ENCODE measurements around the gene PGF.
A peak's percentile ranks its signal among the peaks of the same experiment; 100 is the strongest.

Gene PGF

GRCh38 chr14:74918380-74918779, 37.0 kb downstream of the PGF start:
- no peak for DNase-seq (ENCODE audit: low read depth)

DNA sequence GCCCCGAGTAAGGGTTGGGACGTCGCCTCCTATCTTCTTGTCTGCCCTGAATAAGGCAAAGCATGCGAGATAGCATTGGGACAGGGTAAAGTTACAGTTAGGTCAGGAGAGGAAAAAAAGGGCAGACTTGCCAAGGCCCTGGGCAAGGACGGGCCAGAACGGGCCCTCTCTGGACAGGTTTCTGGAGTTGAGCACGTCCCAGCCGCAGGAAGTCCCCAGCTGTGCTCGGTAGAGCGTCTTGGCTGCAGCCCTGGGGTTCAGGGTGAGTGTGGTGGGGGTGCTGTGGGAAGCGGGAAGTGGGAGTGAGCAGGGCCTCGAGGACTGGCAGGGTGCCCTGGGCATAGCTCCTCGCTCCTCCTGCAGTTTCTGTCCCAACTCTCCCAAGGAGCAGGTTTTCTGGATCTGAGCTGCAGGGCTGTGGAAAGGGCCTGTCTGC, 37.7 kb downstream of the PGF start:
- no peak for DNase-seq (ENCODE audit: low read depth)

- DNase-seq (ENCODE audit: low read depth) = no peak
Measured at GRCh38 chr14:74917178-74917543, 38.2 kb downstream of the PGF start.

DNA sequence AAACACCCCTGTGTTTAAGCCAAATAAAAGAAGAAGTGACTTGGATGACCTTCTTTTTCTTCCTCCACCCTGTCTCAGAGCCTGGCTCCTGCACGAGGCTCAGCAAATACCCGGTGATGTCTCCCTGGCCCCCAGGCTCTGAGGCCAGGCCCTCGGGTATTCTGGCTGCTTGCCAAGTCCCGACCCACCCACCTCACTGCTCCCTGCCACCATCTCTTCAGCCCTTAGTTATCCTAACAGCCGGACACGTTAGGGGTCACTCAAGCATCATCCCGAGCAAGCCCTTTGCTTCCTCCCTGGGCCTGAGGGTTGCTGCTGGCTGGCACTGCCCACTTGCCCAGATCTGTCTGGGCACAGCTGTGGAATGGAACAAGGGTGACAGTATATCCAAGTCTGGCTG, 39.6 kb downstream of the PGF start:
- DNase-seq (ENCODE audit: low read depth) = no peak

GRCh38 chr14:74915426-74915825, 40.0 kb downstream of the PGF start:
- DNase-seq (ENCODE audit: low read depth) = no peak

DNA sequence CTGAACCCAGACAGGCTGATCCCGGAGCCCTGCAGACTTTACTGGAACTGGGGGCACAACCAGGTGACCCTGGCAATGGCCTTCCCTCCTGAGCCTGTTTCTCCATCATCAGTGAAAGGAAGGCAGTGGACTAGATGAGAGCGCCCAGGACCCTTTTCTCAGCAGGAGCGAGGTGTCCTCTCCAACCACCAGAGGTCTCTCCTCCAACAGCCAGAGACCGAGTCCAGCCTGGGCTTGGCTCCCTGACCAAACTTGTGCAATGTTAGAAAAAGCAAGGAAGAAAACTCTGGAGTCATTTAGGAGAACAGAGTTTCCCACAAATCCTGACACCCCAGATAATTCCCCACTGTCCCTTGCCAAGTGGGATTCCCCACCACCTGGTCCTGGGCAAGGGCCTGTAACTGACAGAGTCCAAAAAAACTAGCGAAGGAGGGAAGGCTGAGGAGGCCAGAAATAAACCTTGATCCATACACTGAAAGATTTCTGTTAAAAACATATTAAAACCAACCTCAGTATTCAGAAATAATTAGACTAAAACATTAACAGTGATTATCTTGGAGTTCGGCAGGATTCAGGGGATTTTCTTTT, 41.3 kb downstream of the PGF start:
- DNase-seq (ENCODE audit: low read depth) = no peak

DNA sequence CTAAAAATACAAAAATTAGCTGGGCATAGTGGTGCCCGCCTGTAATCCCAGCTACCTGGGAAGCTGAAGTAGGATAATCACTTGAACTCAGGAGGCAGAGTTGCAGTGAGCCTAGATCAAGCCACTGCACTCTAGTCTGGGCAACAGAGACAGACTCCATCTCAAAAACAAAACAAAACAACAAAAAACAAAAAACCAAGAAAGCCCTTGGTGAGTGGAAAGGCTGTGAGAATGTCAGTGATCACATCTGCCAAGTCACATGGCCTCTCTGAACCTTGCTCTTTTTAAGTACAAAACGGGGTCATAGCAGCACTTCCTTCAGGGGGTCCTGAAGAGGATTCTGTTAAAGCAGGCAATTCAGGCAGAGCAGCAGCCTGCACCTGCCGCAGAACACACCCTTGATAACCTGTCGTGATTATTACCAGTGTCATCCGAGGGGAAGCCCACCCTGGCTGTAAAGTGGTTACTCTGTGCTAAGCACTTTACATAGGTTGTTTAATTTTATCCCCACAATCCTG, 41.9 kb downstream of the PGF start:
- no peak for DNase-seq (ENCODE audit: low read depth)

GRCh38 chr14:74912801-74913200, 42.6 kb downstream of the PGF start:
- DNase-seq (ENCODE audit: low read depth) = no peak

GRCh38 chr14:74912111-74912510, 43.3 kb downstream of the PGF start:
- DNase-seq (ENCODE audit: low read depth) = no peak

DNA sequence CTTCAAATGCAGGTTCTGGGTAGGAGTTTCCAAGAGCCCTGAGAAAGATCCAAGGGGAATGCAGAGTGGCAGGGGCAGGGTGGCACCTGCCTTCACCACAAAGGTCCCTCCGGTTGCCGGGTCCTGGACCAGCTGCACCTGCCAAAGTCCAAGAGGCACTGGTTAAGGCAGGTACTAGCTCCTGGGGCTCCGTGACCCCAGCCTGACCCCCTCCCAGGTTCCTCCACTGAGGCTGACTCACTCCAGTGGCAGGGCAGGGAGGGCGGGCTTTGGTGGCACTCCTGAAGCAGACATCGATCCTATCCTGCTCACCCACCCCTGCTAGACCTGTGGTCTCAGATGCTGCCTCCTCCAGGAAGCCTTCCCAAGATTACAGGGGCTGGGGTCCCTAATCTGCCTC, 43.7 kb downstream of the PGF start:
- no peak for DNase-seq (ENCODE audit: low read depth)

- no peak for DNase-seq (ENCODE audit: low read depth)
Measured at GRCh38 chr14:74911221-74911620, 44.2 kb downstream of the PGF start.

DNA sequence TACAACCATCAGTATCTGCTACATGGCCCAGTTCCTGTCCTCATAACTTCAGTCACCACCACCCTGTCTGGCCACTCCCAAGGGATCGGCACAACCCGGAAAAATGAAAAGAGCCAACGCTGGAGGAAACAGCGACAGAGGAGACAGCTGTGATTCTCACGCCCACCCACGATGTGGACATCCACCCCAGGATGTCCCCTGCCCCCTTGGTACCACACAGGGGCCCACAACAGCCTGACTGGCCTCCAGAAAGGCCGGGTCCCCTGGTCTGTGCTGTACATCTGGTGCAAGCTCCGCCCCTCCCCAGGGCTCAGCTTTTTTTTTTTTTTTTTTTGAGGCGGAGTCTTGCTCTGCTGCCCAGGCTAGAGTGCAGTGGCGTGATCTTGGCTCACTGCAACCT, 44.8 kb downstream of the PGF start:
- DNase-seq (ENCODE audit: low read depth) = no peak

- no peak for DNase-seq (ENCODE audit: low read depth)
Measured at GRCh38 chr14:74909911-74910310, 45.5 kb downstream of the PGF start.

DNA sequence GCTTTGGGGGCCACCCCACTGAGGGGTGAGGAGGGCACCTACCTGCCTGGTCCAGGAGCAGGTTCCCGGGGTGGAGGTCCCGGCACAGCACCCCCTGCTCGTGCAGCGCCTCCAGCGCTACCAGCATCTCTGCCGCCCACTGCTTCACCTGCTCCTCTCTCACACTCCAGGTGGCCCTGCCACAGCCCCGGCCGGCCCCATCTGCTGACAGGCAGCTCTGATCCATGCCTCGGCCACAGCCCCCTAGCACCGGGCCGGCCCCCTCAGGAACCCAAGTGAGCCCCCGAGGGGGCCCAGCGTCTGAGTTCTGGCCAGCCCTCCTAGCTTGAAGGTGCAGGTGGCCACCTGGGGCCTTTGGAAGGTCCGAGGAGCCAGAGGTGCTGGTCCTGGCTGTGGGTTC, 45.9 kb downstream of the PGF start:
- DNase-seq (ENCODE audit: low read depth) = no peak

- DNase-seq (ENCODE audit: low read depth) = no peak
Measured at GRCh38 chr14:74908861-74909341, 46.5 kb downstream of the PGF start.

DNA sequence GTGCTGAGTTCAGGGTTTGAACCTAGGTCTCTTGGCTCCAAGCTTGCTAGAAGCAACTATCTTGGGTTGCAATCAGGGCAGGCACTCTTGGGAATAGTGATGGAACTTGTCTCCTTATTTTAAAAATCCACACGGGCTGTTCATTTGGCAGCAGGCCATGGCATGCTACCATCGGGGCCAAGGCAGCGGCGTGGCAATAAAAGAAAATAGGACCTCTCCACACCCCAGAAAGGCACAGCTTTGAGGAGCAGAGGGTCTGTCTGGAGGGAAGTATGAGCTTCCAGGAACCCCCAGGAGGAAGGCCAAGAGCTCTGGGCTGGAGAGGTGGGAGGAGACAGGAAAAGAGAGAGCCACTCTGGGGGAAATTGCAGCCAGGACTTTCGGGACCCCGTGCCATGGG, 47.7 kb downstream of the PGF start:
- no peak for DNase-seq (ENCODE audit: low read depth)

DNA sequence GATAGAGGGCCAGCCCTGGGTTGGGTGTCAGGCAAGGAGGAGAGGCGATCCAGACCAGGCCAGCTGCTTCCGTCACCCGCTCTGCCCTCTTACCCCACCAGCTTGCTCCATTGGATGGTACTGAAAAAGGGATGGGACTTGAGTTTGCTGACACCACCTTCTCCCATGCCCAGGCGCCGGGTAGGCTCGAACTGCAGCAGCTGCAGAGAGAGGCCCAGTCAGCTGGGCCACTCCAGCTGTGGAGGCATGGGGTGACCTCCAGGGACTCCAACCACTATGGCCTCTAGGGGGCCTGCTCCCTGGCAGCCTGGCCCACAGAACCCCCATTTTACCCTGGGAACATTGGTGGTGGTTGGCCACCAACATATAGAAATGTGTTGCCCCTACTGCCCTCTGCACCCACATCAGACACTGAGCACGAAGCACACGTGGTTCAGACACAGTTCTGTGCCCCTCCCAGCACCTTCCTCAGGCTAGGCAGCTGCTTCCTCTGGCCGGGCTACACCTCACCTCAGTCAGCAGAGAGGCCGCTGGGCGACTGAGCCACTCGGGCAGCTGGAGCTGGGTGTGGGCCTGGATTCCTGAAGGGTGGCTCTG, 48.4 kb downstream of the PGF start:
- DNase-seq (ENCODE audit: low read depth) = no peak

GRCh38 chr14:74905595-74906142, 49.7 kb downstream of the PGF start:
- peak; percentile 59 for DNase-seq (ENCODE audit: low read depth)

GRCh38 chr14:74904635-74905503, 50.5 kb downstream of the PGF start:
- DNase-seq (ENCODE audit: low read depth) = no peak

DNA sequence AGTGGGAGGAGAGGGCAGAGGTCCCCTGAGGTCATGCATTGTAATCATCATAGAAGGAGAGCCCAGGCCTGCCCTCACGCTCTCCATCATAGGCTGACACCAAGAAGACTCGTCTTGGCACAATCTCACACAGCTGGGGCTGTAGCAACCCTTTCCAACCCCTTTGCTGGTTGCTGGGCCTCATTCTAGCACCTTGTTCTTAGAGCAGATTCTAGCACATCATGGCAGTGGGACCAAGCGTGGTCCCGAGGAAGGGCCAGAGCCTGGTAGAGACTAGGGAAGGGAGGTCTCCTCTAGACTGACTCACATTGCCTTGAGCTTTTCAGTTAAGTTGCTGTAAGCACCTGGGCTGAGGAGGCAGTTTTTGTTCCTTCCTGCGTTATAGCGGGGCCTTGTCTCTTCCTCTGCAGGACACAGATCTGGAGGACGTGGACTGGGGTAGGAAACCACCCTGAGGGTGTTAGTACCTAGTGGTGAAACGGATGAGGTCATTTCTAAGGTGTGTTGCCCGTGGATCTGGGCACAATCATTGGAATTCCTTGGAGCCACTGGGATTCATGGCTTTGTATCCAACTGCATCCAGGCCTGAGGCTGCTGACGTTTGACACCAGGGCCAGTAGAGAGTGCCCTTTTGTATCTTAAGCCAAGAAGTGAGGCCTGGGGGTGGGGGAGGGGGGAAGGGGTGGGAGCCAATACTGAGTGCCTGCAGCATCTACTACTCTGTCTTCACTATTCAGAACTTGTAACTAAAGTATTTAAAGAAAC, 52.3 kb downstream of the PGF start:
- no peak for DNase-seq (ENCODE audit: low read depth)

DNA sequence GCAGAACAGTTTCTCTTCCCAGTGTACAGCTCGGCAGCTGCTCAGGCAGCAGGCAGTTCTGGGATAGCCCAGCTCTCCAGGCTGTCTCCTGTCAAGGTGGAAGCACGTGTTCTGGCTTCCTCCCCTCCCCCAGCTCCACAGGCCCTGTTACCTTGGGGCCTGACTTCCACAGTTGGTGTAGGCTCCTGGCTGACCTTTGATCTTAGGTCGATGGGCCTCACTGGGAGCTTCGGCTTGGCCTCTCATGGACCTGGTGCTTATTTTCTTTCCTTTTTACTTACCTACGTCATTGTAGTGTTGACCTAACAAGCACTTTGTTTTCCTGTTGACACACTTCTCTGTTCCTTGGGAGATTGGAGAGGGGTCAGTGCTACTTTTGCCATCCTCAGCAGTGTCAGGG, 56.7 kb downstream of the PGF start:
- DNase-seq (ENCODE audit: low read depth) = no peak

DNA sequence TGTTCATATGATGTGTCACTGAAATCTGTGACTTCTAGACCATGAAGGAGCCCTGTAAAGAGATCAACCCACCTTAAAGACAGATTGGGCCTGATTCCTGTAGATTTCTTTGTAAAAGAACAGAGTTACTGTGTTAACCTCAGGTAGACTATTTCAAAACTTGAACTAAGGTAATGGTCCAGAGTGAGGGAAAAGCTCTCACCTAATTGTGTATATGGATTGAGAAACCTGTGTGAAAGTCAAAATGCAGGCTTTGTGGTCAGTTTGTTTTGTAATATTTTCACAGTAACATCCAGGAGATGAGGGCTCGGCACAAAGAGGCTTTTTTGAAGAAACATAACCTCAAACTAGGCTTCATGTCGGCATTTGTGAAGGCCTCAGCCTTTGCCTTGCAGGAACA, 57.3 kb downstream of the PGF start:
- no peak for DNase-seq (ENCODE audit: low read depth)
